Neural cell (in vitro differentiated cells): Measurements from ENCODE around the gene CMTM8.

Experiments used
- MXI1 ChIP-seq: fragments of 450-650 bp; conservative IDR thresholded peaks from 2 replicates; pipeline ENCODE4 v1.6.1; 2014; ENCODE audit warnings: antibody characterized with exemption, mild to moderate bottlenecking; ENCODE audit not compliant: poor library complexity, severe bottlenecking
- TAF1 ChIP-seq: IDR thresholded peaks from 2 replicates; pipeline ENCODE4 v1.6.1; 2012; ENCODE audit warnings: low read depth
- TF ChIP-seq, protein P1 (sequence below): fragments of 450-650 bp; IDR thresholded peaks from 2 replicates; pipeline ENCODE4 v1.5.1; 2014; ENCODE audit warnings: antibody characterized with exemption, mild to moderate bottlenecking, moderate library complexity; ENCODE audit not compliant: poor library complexity, severe bottlenecking
- TF ChIP-seq, protein P2 (sequence below): IDR thresholded peaks from 2 replicates; pipeline ENCODE4 v1.6.1; 2012; ENCODE audit warnings: borderline replicate concordance

DNA sequence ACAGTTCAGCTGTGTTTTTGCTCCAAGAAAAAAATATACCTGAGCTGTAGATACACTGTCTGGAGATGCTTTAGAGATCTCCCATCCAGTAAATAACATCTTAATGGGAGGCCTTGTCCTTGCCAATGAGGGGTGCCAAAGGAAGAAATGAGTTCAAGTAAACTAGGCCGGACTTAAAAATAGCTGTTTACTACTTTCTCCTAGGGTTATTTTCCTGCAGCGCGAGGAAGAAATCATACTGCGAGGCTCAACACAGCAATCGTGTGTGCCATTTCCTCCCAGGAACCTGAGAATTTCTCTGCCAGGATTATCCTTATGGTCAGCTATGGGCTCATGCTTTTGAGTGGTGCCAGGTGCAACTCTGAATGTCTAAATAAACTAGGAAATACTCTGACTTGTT, 71.9 kb downstream of the CMTM8 start:
- TF ChIP-seq, protein P1, sequence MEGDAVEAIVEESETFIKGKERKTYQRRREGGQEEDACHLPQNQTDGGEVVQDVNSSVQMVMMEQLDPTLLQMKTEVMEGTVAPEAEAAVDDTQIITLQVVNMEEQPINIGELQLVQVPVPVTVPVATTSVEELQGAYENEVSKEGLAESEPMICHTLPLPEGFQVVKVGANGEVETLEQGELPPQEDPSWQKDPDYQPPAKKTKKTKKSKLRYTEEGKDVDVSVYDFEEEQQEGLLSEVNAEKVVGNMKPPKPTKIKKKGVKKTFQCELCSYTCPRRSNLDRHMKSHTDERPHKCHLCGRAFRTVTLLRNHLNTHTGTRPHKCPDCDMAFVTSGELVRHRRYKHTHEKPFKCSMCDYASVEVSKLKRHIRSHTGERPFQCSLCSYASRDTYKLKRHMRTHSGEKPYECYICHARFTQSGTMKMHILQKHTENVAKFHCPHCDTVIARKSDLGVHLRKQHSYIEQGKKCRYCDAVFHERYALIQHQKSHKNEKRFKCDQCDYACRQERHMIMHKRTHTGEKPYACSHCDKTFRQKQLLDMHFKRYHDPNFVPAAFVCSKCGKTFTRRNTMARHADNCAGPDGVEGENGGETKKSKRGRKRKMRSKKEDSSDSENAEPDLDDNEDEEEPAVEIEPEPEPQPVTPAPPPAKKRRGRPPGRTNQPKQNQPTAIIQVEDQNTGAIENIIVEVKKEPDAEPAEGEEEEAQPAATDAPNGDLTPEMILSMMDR: no peak
- TF ChIP-seq, protein P2, sequence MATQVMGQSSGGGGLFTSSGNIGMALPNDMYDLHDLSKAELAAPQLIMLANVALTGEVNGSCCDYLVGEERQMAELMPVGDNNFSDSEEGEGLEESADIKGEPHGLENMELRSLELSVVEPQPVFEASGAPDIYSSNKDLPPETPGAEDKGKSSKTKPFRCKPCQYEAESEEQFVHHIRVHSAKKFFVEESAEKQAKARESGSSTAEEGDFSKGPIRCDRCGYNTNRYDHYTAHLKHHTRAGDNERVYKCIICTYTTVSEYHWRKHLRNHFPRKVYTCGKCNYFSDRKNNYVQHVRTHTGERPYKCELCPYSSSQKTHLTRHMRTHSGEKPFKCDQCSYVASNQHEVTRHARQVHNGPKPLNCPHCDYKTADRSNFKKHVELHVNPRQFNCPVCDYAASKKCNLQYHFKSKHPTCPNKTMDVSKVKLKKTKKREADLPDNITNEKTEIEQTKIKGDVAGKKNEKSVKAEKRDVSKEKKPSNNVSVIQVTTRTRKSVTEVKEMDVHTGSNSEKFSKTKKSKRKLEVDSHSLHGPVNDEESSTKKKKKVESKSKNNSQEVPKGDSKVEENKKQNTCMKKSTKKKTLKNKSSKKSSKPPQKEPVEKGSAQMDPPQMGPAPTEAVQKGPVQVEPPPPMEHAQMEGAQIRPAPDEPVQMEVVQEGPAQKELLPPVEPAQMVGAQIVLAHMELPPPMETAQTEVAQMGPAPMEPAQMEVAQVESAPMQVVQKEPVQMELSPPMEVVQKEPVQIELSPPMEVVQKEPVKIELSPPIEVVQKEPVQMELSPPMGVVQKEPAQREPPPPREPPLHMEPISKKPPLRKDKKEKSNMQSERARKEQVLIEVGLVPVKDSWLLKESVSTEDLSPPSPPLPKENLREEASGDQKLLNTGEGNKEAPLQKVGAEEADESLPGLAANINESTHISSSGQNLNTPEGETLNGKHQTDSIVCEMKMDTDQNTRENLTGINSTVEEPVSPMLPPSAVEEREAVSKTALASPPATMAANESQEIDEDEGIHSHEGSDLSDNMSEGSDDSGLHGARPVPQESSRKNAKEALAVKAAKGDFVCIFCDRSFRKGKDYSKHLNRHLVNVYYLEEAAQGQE: no peak
- TF ChIP-seq MXI1 (no peak), TAF1 (no peak)
